ENCODE data around the gene DCLK1. TPM values are rescaled to one million over a fixed set of nuclear protein-coding genes. Genes with fewer than 3 reads are reported as not detected.

The DCLK1 gene
- total RNA-seq, 1 experiment from 2014 or later: not detected

- Histone ChIP-seq H3K4me3 (ENCODE audit: low read depth, low read length) (no peak overlapping the region), H3K4me1 (0 out of 2 replicates have a peak, but pooled peaks cover 5% of the 10 kb centered on the region), H3K9me3 (no peaks in the 10 kb centered on the region), H3K27me3 (replicated peaks; ENCODE audit: control insufficient read depth, insufficient read depth, low read length) (no peaks in the 10 kb centered on the region), H3K36me3 (ENCODE audit: control insufficient read depth, insufficient read depth, low read length) (no peaks in the 10 kb centered on the region)
- CTCF ChIA-PET: no interaction called here
- intact Hi-C loops (cut with micrococcal nuclease; ENCODE audit: unreplicated experiment): no loop called here
- POLR2A ChIA-PET: no interaction called here
- H3K27me3 Mint-ChIP-seq (ENCODE audit: insufficient read depth, unreplicated experiment): no peaks in the 10 kb centered on the region
- no peak overlapping the region for H3K27ac Mint-ChIP-seq (ENCODE audit: unreplicated experiment)
- no peaks in the 10 kb centered on the region for H3K36me3 Mint-ChIP-seq (ENCODE audit: insufficient read depth, unreplicated experiment)
- H3K4me3 Mint-ChIP-seq (ENCODE audit: unreplicated experiment): no peak overlapping the region
- peaks cover 4% of the 10 kb centered on the region for H3K9me3 Mint-ChIP-seq (ENCODE audit: unreplicated experiment)
- peak in 1 of 2 experiments; percentile 6 for DNase-seq
- no peaks in the 10 kb centered on the region for H3K4me1 Mint-ChIP-seq (ENCODE audit: low read depth, unreplicated experiment)
- TF ChIP-seq CTCF (IDR thresholded peaks at IDR 0.05; ENCODE audit: insufficient read depth in 1 of 2, low read depth in 1 of 2, low read length in 1 of 2, severe bottlenecking in 1 of 2, unreplicated experiment in 1 of 2): no peak
- no TSS peak for BruUV-seq (replicated peaks)
These were observed 359.3 kb downstream of the DCLK1 start for GRCh38 chr13:35771898-35772297.

GRCh38 chr13:35770756-35771297 lies 360.4 kb downstream of the DCLK1 start:
- 0 out of 2 replicates have a peak, but pooled peaks cover 5% of the 10 kb centered on the region for H3K4me1 ChIP-seq
- no TSS peak for BruUV-seq (replicated peaks)
- peaks cover 12% of the 10 kb centered on the region for H3K9me3 Mint-ChIP-seq (ENCODE audit: unreplicated experiment)
- ChIA-PET CTCF (no interaction called here), POLR2A (no interaction called here)
- no peaks in the 10 kb centered on the region for H3K9me3 ChIP-seq
- DNase-seq: no peak
- H3K4me3 ChIP-seq (ENCODE audit: low read depth, low read length): no peak overlapping the region
- no peaks in the 10 kb centered on the region for H3K4me1 Mint-ChIP-seq (ENCODE audit: low read depth, unreplicated experiment)
- no peaks in the 10 kb centered on the region for H3K27me3 ChIP-seq (replicated peaks; ENCODE audit: control insufficient read depth, insufficient read depth, low read length)
- no peak overlapping the region for H3K27ac Mint-ChIP-seq (ENCODE audit: unreplicated experiment)
- H3K36me3 ChIP-seq (ENCODE audit: control insufficient read depth, insufficient read depth, low read length): no peaks in the 10 kb centered on the region
- intact Hi-C loops (cut with micrococcal nuclease; ENCODE audit: unreplicated experiment): no loop called here
- H3K27me3 Mint-ChIP-seq (ENCODE audit: insufficient read depth, unreplicated experiment): no peaks in the 10 kb centered on the region
- no peak for TF ChIP-seq CTCF (IDR thresholded peaks at IDR 0.05; ENCODE audit: insufficient read depth in 1 of 2, low read depth in 1 of 2, low read length in 1 of 2, severe bottlenecking in 1 of 2, unreplicated experiment in 1 of 2)
- H3K4me3 Mint-ChIP-seq (ENCODE audit: unreplicated experiment): no peak overlapping the region
- H3K36me3 Mint-ChIP-seq (ENCODE audit: insufficient read depth, unreplicated experiment): no peaks in the 10 kb centered on the region

GRCh38 chr13:35769812-35770211 lies 361.4 kb downstream of the DCLK1 start:
- no peak overlapping the region for H3K4me3 Mint-ChIP-seq (ENCODE audit: unreplicated experiment)

More at GRCh38 chr13:35769812-35770211, 361.4 kb downstream of the DCLK1 start:
- CTCF ChIA-PET: no interaction called here
- BruUV-seq (replicated peaks): no TSS peak
- no peaks in the 10 kb centered on the region for H3K27me3 Mint-ChIP-seq (ENCODE audit: insufficient read depth, unreplicated experiment)
- H3K9me3 Mint-ChIP-seq (ENCODE audit: unreplicated experiment): peaks cover 12% of the 10 kb centered on the region
- no peak overlapping the region for H3K4me3 ChIP-seq (ENCODE audit: low read depth, low read length)
- no peaks in the 10 kb centered on the region for H3K9me3 ChIP-seq
- H3K4me1 Mint-ChIP-seq (ENCODE audit: low read depth, unreplicated experiment): no peaks in the 10 kb centered on the region
- TF ChIP-seq CTCF (IDR thresholded peaks at IDR 0.05; ENCODE audit: insufficient read depth in 1 of 2, low read depth in 1 of 2, low read length in 1 of 2, severe bottlenecking in 1 of 2, unreplicated experiment in 1 of 2): no peak
- POLR2A ChIA-PET: no interaction called here
- intact Hi-C loops (cut with micrococcal nuclease; ENCODE audit: unreplicated experiment): no loop called here
- no peak overlapping the region for H3K27ac Mint-ChIP-seq (ENCODE audit: unreplicated experiment)
- no peak for DNase-seq
- H3K27me3 ChIP-seq (replicated peaks; ENCODE audit: control insufficient read depth, insufficient read depth, low read length): no peaks in the 10 kb centered on the region
- 0 out of 2 replicates have a peak, but pooled peaks cover 5% of the 10 kb centered on the region for H3K4me1 ChIP-seq
- H3K36me3 ChIP-seq (ENCODE audit: control insufficient read depth, insufficient read depth, low read length): no peaks in the 10 kb centered on the region
- H3K36me3 Mint-ChIP-seq (ENCODE audit: insufficient read depth, unreplicated experiment): no peaks in the 10 kb centered on the region
